ENCODE results near the gene TRPM3.

The TRPM3 gene

DNA sequence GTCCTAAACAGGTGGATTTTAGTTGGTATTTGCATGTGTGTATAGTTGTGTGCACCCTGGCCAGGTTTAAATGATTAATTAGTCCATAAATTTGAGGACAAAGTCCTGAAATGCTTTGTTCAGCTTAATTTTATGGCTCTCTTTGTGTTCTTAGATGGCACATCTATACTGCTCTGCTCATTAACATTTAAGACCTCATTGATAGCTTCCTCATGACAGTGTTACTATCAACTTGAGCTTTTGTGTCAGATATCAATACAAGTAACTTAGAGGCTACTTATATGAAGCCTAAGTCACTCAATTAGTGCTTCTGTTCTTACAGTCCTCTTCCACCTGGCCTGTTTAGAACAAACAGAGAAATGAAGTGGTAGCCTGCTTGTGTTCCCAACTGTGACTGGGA, 240.9 kb downstream of the TRPM3 start:
- DNase-seq = no peak

DNA sequence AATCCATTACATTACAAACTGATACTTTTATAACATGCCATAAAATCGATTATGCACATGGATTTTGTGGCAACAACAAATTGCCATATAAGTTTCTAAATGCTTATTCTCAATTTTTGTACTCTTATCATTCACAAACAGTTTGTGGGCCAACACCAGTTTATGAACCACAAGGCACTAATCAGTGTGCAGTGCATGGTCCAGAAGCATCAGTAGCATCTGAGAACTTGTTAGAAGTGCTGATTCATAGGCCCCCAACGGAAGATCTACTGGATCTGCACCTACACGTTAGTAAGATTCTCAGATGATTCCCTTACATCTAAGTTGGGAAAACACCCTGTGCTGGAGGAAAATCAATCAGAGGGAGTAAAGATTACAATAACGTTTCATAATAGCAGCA, 242.8 kb downstream of the TRPM3 start:
- DNase-seq = no peak

- no peak for DNase-seq
Measured at GRCh38 chr9:70874451-70874850, 247.0 kb downstream of the TRPM3 start.

- no peak for DNase-seq
Measured at GRCh38 chr9:70873506-70873905, 247.9 kb downstream of the TRPM3 start.

DNA sequence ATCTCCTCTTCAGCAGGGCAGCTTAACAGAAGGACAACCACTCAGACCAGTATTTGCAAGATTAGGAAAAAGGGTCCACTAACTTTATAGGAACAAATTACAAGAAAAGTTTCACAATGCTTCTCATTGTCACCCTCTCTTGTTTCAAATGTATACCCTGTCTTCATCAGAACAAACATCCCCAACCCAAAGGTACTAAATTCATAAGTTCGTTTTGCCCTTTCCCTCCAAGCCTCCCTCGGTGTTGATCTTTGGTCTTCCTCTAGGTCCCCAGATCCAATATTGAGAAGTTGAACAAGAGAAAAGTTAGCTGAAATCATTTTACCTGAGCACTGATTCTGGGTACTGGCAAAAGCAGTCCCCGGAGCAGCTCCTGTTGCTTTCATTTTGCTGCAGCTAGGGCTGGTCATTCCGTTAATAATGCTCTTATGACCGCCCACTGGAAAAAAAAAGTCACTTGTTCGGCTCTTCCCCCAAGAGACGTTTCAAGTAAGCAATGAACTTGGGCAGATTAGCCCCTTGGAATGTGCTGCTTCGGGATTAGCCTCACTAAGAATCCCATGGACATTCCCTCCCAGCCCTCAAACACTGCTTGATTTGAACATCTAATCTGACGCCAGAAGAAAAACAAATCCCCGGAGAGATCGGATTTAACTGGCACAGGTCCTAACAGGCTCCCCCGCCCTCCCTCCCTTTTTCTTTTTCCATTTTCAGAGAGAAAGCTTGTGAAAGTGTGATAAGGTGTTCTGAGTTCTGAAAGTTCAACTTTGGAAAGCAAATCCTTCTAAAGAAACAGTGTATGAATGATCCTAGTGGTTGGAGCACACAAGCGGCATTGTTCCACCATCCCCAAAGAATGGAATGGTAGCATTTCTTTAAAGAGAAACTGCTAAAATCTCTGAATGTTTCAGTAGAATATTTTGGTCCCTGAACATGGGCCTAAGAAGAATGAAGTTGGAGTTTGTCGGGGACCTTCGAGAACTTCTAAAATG, 252.5 kb downstream of the TRPM3 start:
- DNase-seq = no peak

- DNase-seq = no peak
Measured at GRCh38 chr9:70868041-70868440, 253.4 kb downstream of the TRPM3 start.

DNA sequence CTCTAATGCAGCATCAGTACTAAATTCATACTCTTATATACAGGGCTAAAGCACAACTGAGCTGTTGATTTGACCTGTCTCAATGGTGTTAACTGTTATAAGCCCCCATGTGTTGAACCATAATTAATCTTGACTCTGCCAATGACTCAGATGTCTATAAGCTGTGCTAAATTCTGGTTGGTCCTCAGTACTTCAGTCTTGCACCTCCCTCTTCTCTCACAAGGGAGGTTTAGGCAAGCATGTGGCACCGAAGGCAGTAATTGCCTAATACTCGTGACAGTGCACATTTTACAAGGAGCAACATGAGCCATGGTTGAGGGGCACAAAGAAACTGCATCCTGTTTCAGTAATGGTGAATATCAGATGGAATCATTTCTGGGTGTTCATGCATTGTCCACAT, 255.9 kb downstream of the TRPM3 start:
- DNase-seq = no peak

DNA sequence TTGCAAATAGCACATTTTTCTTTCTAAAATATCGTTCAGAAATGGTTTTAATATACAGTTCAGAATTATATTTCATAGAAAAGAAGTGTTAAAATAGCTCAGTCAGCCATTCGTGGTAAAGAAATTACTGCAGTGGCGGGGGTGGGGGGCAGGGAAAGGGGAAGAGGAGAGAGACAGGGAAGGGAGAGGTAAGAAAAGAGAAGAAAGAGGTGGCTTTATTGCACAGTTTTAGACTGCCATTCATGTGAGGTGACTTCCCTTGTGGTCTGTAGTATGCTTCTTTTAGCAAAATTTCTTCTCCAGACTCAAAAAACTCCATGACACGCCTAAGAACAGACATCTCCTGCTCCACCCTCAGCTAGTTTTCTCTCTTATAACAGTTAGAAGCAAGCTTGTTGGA, 259.6 kb downstream of the TRPM3 start:
- no peak for DNase-seq

DNA sequence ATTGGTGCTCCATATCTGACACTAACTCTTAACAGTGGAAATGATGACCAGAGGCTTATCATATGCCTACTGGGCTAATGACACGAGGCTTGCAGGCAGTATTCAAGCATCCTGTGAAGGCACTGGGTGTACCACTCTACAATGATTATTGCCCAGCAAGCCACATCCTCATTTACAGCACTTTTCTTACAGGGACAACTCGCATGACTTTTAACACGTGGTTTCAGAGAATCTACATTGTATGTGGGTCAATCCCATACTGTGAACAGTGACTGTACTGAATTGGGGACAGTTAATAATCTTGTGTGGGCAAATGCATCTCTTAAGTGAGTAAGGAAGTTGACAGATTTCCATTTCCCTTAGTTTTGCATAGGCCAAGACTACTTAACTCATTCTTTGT, 260.0 kb downstream of the TRPM3 start:
- no peak for DNase-seq

- DNase-seq = no peak
Measured at GRCh38 chr9:70859694-70860093, 261.7 kb downstream of the TRPM3 start.

- DNase-seq = no peak
Measured at GRCh38 chr9:70856411-70856810, 265.0 kb downstream of the TRPM3 start.

DNA sequence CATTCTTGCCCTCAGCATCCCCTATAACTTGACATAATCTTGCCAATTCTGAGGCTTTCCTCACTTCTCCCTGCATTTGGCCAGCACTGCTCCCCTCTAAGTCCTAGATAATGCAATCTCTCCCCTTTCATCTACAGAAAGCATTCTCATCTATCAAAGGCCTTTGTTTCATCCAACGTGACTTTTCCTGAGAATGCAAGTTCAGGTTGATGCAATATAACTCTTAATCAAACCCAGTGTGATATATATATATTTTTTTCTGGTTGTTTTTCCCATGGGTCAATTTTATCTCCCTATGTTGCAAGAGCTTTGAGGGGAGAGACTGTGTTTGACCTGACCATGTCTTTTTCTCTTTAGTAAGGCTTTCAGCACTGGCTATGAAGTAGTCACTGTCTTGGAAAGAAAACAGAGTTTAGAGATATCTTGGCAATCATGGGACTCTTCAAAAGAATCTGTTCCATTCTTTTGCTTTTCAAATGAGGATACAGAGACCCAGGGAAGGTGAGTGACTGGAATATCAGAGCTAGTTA, 268.6 kb downstream of the TRPM3 start:
- no peak for DNase-seq

GRCh38 chr9:70840266-70840665, 281.2 kb downstream of the TRPM3 start:
- no peak for DNase-seq

DNA sequence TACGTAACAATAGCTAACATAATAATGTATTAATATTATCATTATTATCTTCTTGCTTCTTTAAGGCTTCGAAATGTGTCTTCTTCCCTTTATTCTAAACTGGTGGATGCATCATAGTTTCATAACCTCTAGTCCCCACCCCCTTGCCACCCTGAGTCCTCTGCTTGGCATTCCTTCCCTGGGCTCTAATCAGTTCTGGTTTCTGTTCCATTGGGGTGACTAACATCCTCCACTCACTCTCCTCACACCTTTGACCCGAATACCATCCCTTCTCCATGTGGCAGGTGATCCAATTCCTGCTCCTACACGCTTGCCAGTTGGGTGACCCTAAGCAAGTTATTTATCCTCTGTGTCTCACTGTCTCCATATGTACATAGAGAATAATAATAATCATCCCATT, 286.1 kb downstream of the TRPM3 start:
- no peak for DNase-seq

DNA sequence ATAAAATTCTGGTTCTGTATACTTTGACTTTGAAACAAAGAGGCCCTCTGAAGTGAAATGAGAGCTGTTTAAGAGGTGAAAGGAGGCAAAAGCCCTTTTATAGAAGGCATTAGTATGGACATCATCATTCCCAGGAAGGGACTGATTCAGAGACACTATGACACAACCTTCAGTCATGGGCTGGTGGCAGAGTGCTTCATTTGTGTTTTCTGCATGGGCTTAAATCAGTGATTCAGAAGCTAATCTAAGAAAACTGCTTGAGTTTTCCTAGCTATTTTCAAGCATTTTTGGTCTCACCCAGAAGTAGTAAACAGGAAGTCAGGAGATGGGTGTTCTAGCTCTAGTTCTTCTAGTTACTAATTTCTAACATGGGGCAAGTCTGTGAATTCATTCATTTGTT, 288.9 kb downstream of the TRPM3 start:
- no peak for DNase-seq

GRCh38 chr9:70830618-70831017, 290.8 kb downstream of the TRPM3 start:
- no peak for DNase-seq

DNA sequence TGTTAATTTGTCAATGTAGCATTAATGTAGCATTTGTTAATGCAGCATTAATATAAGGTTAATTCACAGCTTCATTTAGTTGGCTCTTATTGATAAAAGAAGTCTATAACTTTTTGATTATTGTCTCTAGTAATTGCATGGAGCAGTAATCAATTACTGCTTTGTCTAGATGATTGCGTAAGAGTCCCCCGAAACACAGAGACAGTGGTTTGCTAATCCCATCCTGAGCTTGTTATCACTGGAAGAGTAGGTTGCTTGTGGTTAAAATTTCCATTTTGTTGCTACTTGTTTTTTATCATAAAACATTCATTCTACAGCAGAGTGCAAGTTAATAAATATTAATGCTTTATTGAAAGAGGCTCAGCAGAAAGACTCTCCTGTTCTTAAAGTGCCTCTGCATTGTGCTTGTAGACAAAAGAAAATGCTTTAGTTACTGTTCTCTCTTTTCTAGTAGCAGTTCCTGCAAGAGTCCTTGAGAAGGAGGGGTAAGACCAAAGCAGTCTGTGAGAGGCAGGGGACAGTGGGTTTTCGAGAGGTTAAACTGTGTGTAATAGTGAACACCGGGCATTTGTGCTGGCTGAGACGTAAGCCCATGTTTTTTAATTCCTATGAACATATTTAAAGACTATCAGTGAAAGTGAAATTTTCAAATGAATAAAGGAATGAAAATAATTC, 291.7 kb downstream of the TRPM3 start:
- DNase-seq = no peak

DNA sequence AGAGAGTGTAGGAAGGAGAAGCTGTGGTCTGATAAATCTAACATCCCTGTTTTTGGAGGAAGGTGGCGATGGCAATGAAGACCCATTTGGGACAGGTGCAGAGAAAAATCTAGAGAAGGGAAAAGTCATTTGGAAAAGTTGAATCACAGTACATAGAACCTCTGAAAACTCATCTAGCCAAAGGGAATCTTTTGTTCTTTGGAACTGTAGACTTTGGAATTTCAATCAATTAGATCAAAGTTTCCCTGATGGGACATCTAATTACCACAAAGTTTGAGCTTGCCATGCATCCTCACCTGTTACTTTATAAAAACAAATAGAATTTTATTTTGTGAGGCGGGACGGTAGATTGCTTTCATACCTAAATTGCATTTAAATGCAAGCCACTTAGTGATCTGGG, 294.9 kb downstream of the TRPM3 start:
- no peak for DNase-seq

DNA sequence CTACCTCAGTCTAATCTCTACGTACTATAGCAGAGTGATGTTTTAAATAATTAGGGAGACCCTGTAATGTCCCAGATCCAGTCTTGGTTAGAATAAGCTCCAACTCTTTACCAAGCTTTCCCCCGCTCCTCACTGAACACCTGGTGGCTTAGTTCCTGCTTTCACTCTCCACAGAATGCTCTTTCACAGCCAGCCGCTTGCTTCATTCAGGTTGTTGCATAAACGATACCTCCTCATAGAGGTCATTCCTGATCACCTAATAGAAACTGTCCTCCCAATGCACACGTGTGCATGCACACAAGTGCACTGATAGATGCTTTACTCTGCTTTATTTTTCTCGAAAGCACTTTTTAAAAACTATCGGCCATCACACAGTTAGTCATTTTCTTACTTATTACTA, 298.1 kb downstream of the TRPM3 start:
- no peak for DNase-seq

DNA sequence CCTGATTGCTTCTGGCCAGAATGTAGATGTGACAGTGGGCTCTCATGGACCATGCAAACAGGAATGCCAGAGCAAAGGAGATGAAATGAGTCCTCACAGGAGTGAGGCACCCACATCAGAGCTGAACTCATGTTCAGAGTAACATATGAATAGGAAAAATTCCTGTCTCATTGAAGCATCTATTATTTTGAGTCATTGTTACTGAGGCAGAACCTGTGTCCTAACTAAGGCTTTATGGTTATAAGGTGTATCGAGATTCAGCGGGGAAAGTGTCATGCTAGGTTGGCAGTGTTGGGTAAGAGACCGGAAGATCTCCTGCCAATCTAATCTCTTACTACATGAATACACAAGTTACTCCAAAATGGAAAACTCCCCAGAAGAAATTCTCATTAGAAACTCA, 304.1 kb downstream of the TRPM3 start:
- DNase-seq = no peak

DNA sequence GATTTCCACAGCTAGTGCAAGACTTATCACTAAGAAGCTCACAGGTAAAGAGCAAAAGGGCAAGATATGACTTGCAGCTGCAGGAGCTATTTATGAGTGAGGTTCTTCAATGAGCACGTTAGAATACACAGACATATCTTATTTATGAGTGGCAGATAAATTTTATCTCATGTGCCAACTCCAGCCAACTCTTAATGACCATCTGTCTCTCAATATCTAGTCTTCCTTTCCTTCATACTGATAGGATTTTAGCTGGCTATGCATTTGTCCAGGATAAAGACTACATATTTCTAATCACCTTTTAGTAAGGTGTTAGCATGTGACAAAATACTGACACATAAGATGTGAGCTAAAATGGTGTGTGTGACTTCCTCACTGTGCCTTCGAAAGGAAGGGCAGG, 304.5 kb downstream of the TRPM3 start:
- DNase-seq = no peak

DNA sequence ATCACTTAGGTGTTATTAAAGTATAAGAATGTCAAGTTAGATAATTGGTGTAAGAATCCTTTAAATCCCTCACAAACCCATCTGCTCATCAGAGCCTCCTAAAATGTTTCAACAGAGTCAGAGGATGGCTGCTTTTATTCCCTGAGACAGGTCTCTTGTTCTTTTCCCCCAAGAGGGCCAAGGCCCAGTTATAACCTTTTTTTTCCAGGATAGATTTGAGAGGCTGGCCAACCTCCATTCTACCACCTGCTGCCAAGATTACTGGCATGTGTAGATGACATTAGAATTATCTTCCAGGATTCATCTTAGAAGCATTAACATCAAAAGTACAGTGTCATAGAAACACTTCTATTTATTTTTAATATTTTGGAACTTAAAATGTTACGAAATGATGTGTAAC, 305.1 kb downstream of the TRPM3 start:
- DNase-seq = no peak

DNA sequence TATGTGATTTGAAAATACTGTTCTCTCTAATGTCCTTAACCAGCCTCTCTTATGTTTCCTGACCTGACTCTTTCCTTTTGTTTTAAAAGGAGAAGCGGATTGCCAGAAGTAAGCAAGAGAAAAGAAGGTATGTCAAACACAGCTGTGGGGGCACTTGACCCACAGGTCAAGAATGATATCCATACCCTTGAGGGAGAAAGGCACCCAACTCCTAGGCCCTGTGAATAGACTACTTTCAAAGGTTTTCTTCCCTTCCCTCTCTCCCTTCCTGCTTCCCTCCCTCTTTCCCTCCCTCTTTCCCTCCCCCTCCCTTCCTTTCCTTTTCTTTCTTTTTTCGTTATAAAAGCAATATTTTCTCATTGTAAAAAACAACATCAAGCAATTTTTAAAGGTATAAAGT, 306.8 kb downstream of the TRPM3 start:
- DNase-seq = no peak

DNA sequence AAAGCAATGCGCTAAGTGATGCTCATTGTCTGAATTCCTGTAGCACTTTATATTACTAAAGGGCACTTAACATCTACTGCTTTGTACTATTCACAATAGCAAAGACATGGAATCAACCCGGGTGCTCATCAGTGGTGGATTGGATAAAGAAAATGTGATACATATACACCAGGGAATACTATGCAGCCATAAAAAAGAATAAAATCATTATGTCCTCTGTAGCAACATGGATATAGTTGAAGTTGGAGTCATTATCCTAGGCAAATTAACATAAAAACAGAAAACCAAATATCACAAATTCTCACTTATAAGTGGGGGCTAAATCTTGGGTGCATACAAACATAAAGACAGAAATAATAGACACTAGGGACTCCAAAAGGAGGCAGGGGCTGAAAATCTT, 308.3 kb downstream of the TRPM3 start:
- no peak for DNase-seq
